ENCODE measurements around the gene WDR88. TPM values are rescaled to one million over a fixed set of nuclear protein-coding genes. Genes with fewer than 3 reads are reported as not detected.

Gene WDR88
- total RNA-seq, 1 donor from 2014 or later: not detected

DNA sequence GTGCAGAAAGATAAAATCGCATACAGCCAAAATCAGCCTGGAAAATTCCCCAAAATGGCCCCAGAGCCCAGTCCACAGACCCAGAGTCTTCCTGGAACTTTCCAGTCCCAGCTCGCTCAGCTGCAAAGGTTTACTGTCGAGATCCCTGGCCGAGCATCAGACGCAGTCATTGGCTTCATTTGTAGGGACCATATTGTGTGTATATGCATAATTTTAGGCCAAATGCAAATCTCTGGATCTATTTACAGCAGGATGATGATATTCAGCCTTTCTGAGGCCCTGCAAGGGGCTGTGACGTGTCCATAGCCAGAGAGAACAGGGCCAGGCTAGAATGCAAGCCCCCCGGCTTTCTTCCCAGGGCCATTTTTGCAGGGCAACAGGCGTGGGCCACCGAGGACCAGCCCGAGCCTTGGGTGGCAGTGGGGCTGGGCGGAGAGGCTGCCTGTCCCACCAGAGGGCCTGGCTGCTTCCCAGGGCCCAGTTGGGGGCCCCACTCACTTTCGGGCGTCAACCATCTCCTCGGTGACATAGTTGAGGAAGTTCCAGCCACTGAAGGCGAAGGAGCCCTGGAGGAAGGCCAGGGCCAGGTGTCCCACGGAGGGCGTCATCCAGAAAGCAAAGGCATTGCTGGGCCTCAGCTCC lies 80.0 kb downstream of the WDR88 start:
- H3K36me3 ChIP-seq: no peaks in the 10 kb centered on the region
- H3K27ac ChIP-seq: no peak overlapping the region
- intact Hi-C loops (cut with DNase I): no loop called here
- H3K4me1 ChIP-seq: no peaks in the 10 kb centered on the region
- H3K27me3 ChIP-seq: no peaks in the 10 kb centered on the region
- no peak for DNase-seq (ENCODE audit: extremely low spot score in 2 of 2)
- no peak overlapping the region for H3K4me3 ChIP-seq
- no peak for TF ChIP-seq POLR2AphosphoS5 (IDR thresholded peaks at IDR 0.05; ENCODE audit: insufficient read depth in 1 of 2, low read depth in 1 of 2)
- TF ChIP-seq POLR2A (IDR thresholded peaks at IDR 0.05): no peak
- TF ChIP-seq, protein P1, sequence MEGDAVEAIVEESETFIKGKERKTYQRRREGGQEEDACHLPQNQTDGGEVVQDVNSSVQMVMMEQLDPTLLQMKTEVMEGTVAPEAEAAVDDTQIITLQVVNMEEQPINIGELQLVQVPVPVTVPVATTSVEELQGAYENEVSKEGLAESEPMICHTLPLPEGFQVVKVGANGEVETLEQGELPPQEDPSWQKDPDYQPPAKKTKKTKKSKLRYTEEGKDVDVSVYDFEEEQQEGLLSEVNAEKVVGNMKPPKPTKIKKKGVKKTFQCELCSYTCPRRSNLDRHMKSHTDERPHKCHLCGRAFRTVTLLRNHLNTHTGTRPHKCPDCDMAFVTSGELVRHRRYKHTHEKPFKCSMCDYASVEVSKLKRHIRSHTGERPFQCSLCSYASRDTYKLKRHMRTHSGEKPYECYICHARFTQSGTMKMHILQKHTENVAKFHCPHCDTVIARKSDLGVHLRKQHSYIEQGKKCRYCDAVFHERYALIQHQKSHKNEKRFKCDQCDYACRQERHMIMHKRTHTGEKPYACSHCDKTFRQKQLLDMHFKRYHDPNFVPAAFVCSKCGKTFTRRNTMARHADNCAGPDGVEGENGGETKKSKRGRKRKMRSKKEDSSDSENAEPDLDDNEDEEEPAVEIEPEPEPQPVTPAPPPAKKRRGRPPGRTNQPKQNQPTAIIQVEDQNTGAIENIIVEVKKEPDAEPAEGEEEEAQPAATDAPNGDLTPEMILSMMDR (IDR thresholded peaks at IDR 0.05): no peak
- no peaks in the 10 kb centered on the region for H3K9me3 ChIP-seq

DNA sequence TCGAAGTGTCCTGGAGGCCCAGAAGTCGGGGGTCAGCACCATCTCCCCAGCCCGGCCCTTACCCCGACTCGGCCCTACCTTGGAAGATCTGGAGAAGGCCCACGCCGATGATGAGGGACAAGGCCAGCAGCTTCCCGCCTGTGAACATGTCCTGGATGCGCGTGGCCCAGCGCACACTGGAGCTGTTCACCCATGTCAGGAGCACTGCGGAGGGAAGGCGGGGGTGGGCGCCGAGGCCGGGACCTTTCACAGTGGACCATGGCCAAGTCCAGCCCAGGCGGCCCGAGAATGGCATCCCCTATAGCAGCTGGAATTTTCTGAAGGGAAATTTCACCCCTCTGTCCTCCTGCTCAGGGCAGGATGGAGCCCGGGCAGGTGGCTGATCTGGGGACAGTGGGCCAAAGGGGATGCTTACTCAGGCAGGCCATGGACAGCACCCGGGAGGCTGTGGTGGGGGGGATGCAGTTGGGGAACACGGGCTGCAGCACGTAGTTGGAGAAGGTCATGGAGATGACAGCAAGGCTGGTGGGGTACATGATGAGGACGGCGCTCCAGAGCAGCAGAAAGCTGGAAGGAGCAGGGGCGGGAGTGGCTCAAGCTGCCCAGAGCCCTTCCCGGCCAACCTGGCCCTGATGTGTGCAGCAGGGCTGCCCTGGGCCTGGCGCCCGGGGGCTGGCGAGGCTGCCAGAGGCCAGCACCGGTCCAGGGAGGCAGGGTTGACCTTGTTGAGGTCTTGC lies 80.7 kb downstream of the WDR88 start:
- TF ChIP-seq POLR2AphosphoS5 (IDR thresholded peaks at IDR 0.05; ENCODE audit: insufficient read depth in 1 of 2, low read depth in 1 of 2): no peak
- TF ChIP-seq, protein P1 (IDR thresholded peaks at IDR 0.05): no peak
- no peak for TF ChIP-seq POLR2A (IDR thresholded peaks at IDR 0.05)
- no peaks in the 10 kb centered on the region for H3K4me1 ChIP-seq
- H3K27me3 ChIP-seq: no peaks in the 10 kb centered on the region
- no peaks in the 10 kb centered on the region for H3K36me3 ChIP-seq
- no peak overlapping the region for H3K27ac ChIP-seq
- H3K4me3 ChIP-seq: no peak overlapping the region
- DNase-seq (ENCODE audit: extremely low spot score in 2 of 2): no peak
- intact Hi-C loops (cut with DNase I): no loop called here
- no peaks in the 10 kb centered on the region for H3K9me3 ChIP-seq

DNA sequence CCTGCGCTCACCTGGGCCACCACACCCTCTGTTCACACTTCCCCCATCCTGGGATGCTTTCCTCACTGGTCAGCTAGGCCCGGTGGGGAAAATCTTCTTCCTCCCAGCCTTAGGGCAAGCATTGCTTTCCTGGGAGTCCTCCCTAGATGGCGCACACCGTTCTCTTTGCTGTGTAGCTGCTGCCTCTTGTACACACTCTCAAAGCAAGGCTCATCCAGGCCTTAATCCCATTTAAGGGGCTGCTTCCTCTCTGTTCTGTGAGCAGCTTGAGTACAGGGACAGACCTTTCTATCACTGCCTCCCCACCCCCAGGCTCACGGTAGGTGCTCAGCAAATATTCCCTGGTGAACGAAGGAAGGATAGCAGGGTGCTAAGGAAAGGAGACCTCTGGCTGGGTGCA lies 82.7 kb downstream of the WDR88 start:
- Histone ChIP-seq H3K4me3 (no peak overlapping the region), H3K36me3 (no peaks in the 10 kb centered on the region), H3K4me1 (no peaks in the 10 kb centered on the region), H3K9me3 (no peaks in the 10 kb centered on the region), H3K27me3 (no peaks in the 10 kb centered on the region), H3K27ac (no peak overlapping the region)
- no peak for DNase-seq (ENCODE audit: extremely low spot score in 2 of 2)
- TF ChIP-seq, protein P1 (IDR thresholded peaks at IDR 0.05): no peak
- no peak for TF ChIP-seq POLR2A (IDR thresholded peaks at IDR 0.05)
- no peak for TF ChIP-seq POLR2AphosphoS5 (IDR thresholded peaks at IDR 0.05; ENCODE audit: insufficient read depth in 1 of 2, low read depth in 1 of 2)
- intact Hi-C loops (cut with DNase I): no loop called here

DNA sequence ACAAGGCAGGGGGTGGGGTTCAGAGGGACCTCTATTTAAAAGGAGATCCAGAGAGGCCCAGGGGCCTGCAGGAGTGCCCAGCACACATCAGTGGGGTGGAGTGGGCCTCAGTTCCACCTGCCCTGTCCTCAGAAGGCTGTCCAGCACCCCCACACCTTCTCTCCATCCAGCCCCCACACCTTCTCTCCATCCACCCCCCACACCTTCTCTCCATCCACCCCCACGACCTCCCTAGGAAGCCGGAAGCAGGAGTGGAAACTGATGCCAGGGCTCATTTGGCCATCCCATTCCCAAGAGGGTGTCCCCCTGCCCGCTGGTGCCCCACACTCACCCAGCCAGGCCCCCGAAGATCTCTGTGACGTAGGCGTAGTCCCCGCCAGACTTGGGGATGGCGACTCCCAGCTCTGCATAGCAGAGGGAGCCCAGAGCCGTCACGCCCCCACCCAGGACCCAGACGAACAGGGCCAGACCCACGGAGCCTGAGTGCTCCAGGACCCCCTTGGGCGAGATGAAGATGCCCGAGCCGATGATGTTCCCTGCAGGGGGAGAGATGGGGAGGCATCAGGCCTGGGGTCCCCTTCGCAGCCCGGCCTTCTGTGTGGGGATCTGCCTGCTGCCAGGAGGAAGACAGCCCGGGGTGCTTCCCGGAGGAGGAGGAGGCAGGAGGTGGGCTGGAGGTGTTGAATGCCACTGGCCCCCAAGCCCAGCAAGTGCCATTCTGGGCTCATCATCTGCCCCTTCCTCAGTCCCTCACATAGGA lies 83.7 kb downstream of the WDR88 start:
- no peak for DNase-seq (ENCODE audit: extremely low spot score in 2 of 2)
- H3K27ac ChIP-seq: no peak overlapping the region
- H3K36me3 ChIP-seq: no peaks in the 10 kb centered on the region
- TF ChIP-seq, protein P1 (IDR thresholded peaks at IDR 0.05): no peak
- TF ChIP-seq POLR2A (IDR thresholded peaks at IDR 0.05): no peak
- no peak for TF ChIP-seq POLR2AphosphoS5 (IDR thresholded peaks at IDR 0.05; ENCODE audit: insufficient read depth in 1 of 2, low read depth in 1 of 2)
- H3K27me3 ChIP-seq: no peaks in the 10 kb centered on the region
- no peak overlapping the region for H3K4me3 ChIP-seq
- intact Hi-C loops (cut with DNase I): no loop called here
- H3K9me3 ChIP-seq: no peaks in the 10 kb centered on the region
- H3K4me1 ChIP-seq: no peaks in the 10 kb centered on the region

Data from vagina (tissue), 2 donors.